ENCODE results near the gene FATE1.

- TF ChIP-seq CTCF (IDR thresholded peaks at IDR 0.05; ENCODE audit: control extremely low read depth in 1 of 3, insufficient read depth in 1 of 3, low read depth in 1 of 3, low read length in 3 of 3) (no peak), JUN (IDR thresholded peaks at IDR 0.05; ENCODE audit: low read depth, low read length) (no peak), YY1 (IDR thresholded peaks at IDR 0.05; ENCODE audit: low read depth, low read length) (no peak), PHF8 (conservative IDR thresholded peaks at IDR 0.05; ENCODE audit: low read depth, low read length) (no peak), POLR2AphosphoS5 (IDR thresholded peaks at IDR 0.05; ENCODE audit: low read depth, low read length) (no peak), EP300 (IDR thresholded peaks at IDR 0.05; ENCODE audit: borderline replicate concordance in 1 of 2, low read depth in 2 of 2, low read length in 2 of 2) (no peak), USF2 (IDR thresholded peaks at IDR 0.05; ENCODE audit: low read length) (no peak), NRF1 (IDR thresholded peaks at IDR 0.05; ENCODE audit: low read depth, low read length) (no peak), BACH1 (IDR thresholded peaks at IDR 0.05; ENCODE audit: low read length) (no peak), SAP30 (IDR thresholded peaks at IDR 0.05; ENCODE audit: insufficient read depth, insufficient replicate concordance, low read length) (no peak)
Measured at GRCh38 chrX:151701531-151701930, 14.3 kb upstream of the FATE1 start.

Data from H1 (cell line).